Measurements from ENCODE around the gene DBI.
A peak's percentile ranks its signal among the peaks of the same experiment; 100 is the strongest.

- TF ChIP-seq CTCF (IDR thresholded peaks at IDR 0.05) (peak; percentile 60 to 85 (median 79)), POLR2A (IDR thresholded peaks at IDR 0.05) (no peak)
These were observed 40.8 kb downstream of the DBI start for GRCh38 chr2:119407430-119408220.

Measured in heart left ventricle (tissue), 13 donors.